Activated T-cell treated with anti-CD3 and anti-CD28 coated beads, Interleukin-2, amount 50 U/mL, for 24 hours (primary cell): Measurements from ENCODE around the gene NECTIN2.
"Not testable (repeated sequence)": the region's sequence is repeated elsewhere in the genome, so short reads cannot be mapped to it uniquely, and the experiment has no call there.

Experiments used
- DNase-seq: peaks from one replicate; pipeline ENCODE4 v3.0.0-alpha.2; 2020
- H3K27ac Mint-ChIP-seq: 2 replicates; pipeline ENCODE4 v1.8.0; 2020; ENCODE audit warnings: mild to moderate bottlenecking, mixed read lengths
- H3K27me3 Mint-ChIP-seq: 2 replicates; pipeline ENCODE4 v1.8.0; 2020; ENCODE audit warnings: mixed read lengths
- H3K36me3 Mint-ChIP-seq: 2 replicates; pipeline ENCODE4 v1.8.0; 2020; ENCODE audit warnings: low read depth, mixed read lengths
- H3K4me1 Mint-ChIP-seq: 2 replicates; pipeline ENCODE4 v1.8.0; 2020; ENCODE audit warnings: low read depth, mixed read lengths
- H3K4me3 Mint-ChIP-seq: 2 replicates; pipeline ENCODE4 v1.8.0; 2020; ENCODE audit warnings: mild to moderate bottlenecking, moderate library complexity, mixed read lengths
- H3K9me3 Mint-ChIP-seq: 2 replicates; pipeline ENCODE4 v1.8.0; 2020; ENCODE audit warnings: mixed read lengths

NECTIN2 gene

GRCh38 chr19:44857837-44858236 lies 11.7 kb downstream of the NECTIN2 start:
- H3K4me1 Mint-ChIP-seq, result no peaks in the 10 kb centered on the region
- no peaks in the 10 kb centered on the region for H3K36me3 Mint-ChIP-seq
- no peak overlapping the region for H3K4me3 Mint-ChIP-seq
- H3K9me3 Mint-ChIP-seq, result no peaks in the 10 kb centered on the region
- H3K27ac Mint-ChIP-seq, result no peak overlapping the region
- H3K27me3 Mint-ChIP-seq, result peaks cover 5% of the 10 kb centered on the region
- DNase-seq, result no peak

DNA sequence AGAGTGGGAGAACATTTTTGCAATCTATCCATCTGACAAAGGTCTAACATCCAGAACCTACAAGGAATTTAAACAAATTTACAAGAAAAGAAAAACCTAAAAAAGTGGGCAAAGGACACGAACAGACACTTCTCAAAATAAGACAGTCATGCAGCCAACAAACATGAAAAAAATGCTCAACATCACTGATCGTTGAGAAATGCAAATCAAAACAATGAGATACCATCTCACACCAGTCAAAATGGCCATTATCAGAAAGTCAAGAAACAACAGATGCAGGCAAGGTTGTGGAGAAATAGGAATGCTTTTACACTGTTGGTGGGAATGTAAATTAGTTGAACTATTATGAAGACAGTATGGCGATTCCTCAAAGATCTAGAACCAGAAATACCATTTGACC lies 15.5 kb downstream of the NECTIN2 start:
- H3K27ac Mint-ChIP-seq, H3K4me3 Mint-ChIP-seq, DNase-seq, H3K36me3 Mint-ChIP-seq, H3K4me1 Mint-ChIP-seq, H3K27me3 Mint-ChIP-seq, H3K9me3 Mint-ChIP-seq: not testable (repeated sequence)

- H3K27me3 Mint-ChIP-seq, result peaks cover 5% of the 10 kb centered on the region
- H3K36me3 Mint-ChIP-seq, result no peaks in the 10 kb centered on the region
- DNase-seq, result no peak
- no peaks in the 10 kb centered on the region for H3K4me1 Mint-ChIP-seq
- no peak overlapping the region for H3K27ac Mint-ChIP-seq
- H3K4me3 Mint-ChIP-seq, result no peak overlapping the region
- H3K9me3 Mint-ChIP-seq, result no peaks in the 10 kb centered on the region
Observed at GRCh38 chr19:44863990-44864389, 17.9 kb downstream of the NECTIN2 start.

DNA sequence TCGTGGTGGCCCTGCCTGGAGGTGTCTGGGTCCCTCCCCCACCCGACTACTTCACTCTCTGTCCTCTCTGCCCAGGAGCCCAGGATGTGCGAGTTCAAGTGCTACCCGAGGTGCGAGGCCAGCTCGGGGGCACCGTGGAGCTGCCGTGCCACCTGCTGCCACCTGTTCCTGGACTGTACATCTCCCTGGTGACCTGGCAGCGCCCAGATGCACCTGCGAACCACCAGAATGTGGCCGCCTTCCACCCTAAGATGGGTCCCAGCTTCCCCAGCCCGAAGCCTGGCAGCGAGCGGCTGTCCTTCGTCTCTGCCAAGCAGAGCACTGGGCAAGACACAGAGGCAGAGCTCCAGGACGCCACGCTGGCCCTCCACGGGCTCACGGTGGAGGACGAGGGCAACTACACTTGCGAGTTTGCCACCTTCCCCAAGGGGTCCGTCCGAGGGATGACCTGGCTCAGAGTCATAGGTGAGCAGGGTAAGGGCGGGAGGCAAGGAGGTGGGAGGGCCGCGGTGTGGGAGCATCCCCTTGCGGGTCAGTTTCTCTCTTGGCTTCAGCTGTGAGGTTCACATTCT lies 19.2 kb downstream of the NECTIN2 start:
- H3K27ac Mint-ChIP-seq, result no peak overlapping the region
- H3K4me3 Mint-ChIP-seq, result no peak overlapping the region
- peaks cover 5% of the 10 kb centered on the region for H3K27me3 Mint-ChIP-seq
- DNase-seq, result no peak
- no peaks in the 10 kb centered on the region for H3K4me1 Mint-ChIP-seq
- no peaks in the 10 kb centered on the region for H3K9me3 Mint-ChIP-seq
- H3K36me3 Mint-ChIP-seq, result no peaks in the 10 kb centered on the region

- no peak for DNase-seq
- H3K4me1 Mint-ChIP-seq, result no peaks in the 10 kb centered on the region
- no peaks in the 10 kb centered on the region for H3K9me3 Mint-ChIP-seq
- H3K27ac Mint-ChIP-seq, result no peak overlapping the region
- no peak overlapping the region for H3K4me3 Mint-ChIP-seq
- H3K27me3 Mint-ChIP-seq, result peaks cover 3% of the 10 kb centered on the region
- no peaks in the 10 kb centered on the region for H3K36me3 Mint-ChIP-seq
Observed at GRCh38 chr19:44866664-44867063, 20.6 kb downstream of the NECTIN2 start.

- no peaks in the 10 kb centered on the region for H3K4me1 Mint-ChIP-seq
- no peaks in the 10 kb centered on the region for H3K36me3 Mint-ChIP-seq
- H3K4me3 Mint-ChIP-seq, result no peak overlapping the region
- H3K9me3 Mint-ChIP-seq, result no peaks in the 10 kb centered on the region
- DNase-seq, result no peak
- H3K27me3 Mint-ChIP-seq, result no peaks in the 10 kb centered on the region
- no peak overlapping the region for H3K27ac Mint-ChIP-seq
Observed at GRCh38 chr19:44867578-44867977, 21.5 kb downstream of the NECTIN2 start.

DNA sequence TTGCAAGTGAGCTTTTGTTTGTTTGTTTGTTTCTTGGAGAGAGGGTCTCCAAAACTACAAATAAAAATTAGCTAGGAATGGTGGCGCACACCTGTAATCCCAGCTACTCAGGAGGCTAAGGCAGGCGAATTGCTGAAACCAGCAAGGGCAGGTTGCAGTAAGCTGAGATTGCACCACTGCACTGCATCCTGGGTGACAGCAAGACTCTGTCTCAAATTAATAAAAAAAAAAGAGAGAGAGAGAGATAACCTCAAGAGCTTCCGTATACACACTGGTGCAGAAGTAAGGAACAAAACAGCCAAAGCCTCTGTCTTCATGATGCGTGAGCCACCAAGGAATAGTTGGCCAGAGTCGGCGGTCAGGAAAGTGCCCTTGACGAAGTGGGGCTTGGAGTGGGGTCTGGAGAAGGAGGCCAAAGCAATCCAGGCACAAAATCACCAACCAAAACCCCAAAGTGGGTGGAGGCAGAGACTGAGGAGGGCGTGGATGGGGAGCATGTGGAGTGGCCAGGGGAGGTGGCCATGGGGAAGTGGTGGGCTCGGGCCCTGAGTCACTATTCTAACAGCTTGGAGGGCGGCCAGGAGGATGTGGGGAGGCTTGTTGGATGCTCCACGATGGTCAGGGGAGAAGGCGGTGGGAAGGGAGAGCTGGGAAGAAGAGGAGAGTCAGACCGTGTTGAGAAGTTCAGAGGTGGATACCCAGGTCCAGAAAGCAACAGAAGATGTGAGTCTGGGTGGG lies 23.8 kb downstream of the NECTIN2 start:
- H3K27ac Mint-ChIP-seq, result no peak overlapping the region
- H3K4me3 Mint-ChIP-seq, result no peak overlapping the region
- H3K4me1 Mint-ChIP-seq, result no peaks in the 10 kb centered on the region
- no peaks in the 10 kb centered on the region for H3K36me3 Mint-ChIP-seq
- H3K27me3 Mint-ChIP-seq, result no peaks in the 10 kb centered on the region
- no peaks in the 10 kb centered on the region for H3K9me3 Mint-ChIP-seq
- no peak for DNase-seq

- Mint-ChIP-seq H3K4me3 (no peak overlapping the region), H3K36me3 (no peaks in the 10 kb centered on the region), H3K27me3 (no peaks in the 10 kb centered on the region), H3K9me3 (no peaks in the 10 kb centered on the region), H3K27ac (no peak overlapping the region), H3K4me1 (peaks cover 1% of the 10 kb centered on the region)
- DNase-seq, result no peak
Observed at GRCh38 chr19:44871809-44872208, 25.7 kb downstream of the NECTIN2 start.

GRCh38 chr19:44872661-44873060 lies 26.6 kb downstream of the NECTIN2 start:
- no peak overlapping the region for H3K27ac Mint-ChIP-seq
- H3K4me1 Mint-ChIP-seq, result peaks cover 9% of the 10 kb centered on the region
- H3K27me3 Mint-ChIP-seq, result no peaks in the 10 kb centered on the region
- H3K9me3 Mint-ChIP-seq, result no peaks in the 10 kb centered on the region
- DNase-seq, result no peak
- H3K36me3 Mint-ChIP-seq, result no peaks in the 10 kb centered on the region
- H3K4me3 Mint-ChIP-seq, result no peak overlapping the region

DNA sequence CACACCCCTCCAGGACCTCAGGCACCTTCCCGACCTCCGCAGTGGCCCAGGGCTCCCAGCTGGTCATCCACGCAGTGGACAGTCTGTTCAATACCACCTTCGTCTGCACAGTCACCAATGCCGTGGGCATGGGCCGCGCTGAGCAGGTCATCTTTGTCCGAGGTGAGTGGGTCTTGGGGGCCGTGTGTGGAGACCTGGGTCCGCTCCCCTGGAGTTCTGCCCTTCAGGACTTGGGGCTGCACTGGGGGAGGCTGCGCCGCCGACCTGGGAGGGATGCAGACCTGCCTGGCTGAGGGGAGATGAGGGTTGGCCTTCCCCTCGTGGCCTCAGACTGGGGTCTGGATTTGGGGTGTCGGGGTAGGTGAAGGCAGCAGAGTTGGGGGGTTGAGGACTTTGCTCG lies 28.2 kb downstream of the NECTIN2 start:
- H3K4me3 Mint-ChIP-seq, result no peak overlapping the region
- H3K27me3 Mint-ChIP-seq, result peaks cover 6% of the 10 kb centered on the region
- H3K9me3 Mint-ChIP-seq, result no peaks in the 10 kb centered on the region
- peaks cover 9% of the 10 kb centered on the region for H3K4me1 Mint-ChIP-seq
- H3K27ac Mint-ChIP-seq, result no peak overlapping the region
- no peaks in the 10 kb centered on the region for H3K36me3 Mint-ChIP-seq
- no peak for DNase-seq

- H3K9me3 Mint-ChIP-seq, result no peaks in the 10 kb centered on the region
- peaks cover 6% of the 10 kb centered on the region for H3K27me3 Mint-ChIP-seq
- H3K4me1 Mint-ChIP-seq, result peaks cover 9% of the 10 kb centered on the region
- no peaks in the 10 kb centered on the region for H3K36me3 Mint-ChIP-seq
- DNase-seq, result no peak
- H3K27ac Mint-ChIP-seq, result no peak overlapping the region
- H3K4me3 Mint-ChIP-seq, result no peak overlapping the region
Observed at GRCh38 chr19:44875666-44876451, 29.8 kb downstream of the NECTIN2 start.

GRCh38 chr19:44876930-44877535 lies 30.9 kb downstream of the NECTIN2 start:
- no peak overlapping the region for H3K4me3 Mint-ChIP-seq
- H3K36me3 Mint-ChIP-seq, result no peaks in the 10 kb centered on the region
- H3K27ac Mint-ChIP-seq, result no peak overlapping the region
- peaks cover 6% of the 10 kb centered on the region for H3K27me3 Mint-ChIP-seq
- no peaks in the 10 kb centered on the region for H3K9me3 Mint-ChIP-seq
- peaks cover 9% of the 10 kb centered on the region for H3K4me1 Mint-ChIP-seq
- DNase-seq, result no peak

DNA sequence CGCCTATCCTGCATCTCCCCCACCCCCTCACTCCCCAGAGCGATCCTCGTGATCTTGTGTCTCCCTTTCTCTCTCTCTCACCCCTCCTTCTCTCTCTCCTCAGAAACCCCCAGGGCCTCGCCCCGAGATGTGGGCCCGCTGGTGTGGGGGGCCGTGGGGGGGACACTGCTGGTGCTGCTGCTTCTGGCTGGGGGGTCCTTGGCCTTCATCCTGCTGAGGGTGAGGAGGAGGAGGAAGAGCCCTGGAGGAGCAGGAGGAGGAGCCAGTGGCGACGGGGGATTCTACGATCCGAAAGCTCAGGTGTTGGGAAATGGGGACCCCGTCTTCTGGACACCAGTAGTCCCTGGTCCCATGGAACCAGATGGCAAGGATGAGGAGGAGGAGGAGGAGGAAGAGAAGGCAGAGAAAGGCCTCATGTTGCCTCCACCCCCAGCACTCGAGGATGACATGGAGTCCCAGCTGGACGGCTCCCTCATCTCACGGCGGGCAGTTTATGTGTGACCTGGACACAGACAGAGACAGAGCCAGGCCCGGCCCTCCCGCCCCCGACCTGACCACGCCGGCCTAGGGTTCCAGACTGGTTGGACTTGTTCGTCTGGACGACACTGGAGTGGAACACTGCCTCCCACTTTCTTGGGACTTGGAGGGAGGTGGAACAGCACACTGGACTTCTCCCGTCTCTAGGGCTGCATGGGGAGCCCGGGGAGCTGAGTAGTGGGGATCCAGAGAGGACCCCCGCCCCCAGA lies 32.2 kb downstream of the NECTIN2 start:
- H3K9me3 Mint-ChIP-seq, result no peaks in the 10 kb centered on the region
- peaks cover 6% of the 10 kb centered on the region for H3K27me3 Mint-ChIP-seq
- H3K36me3 Mint-ChIP-seq, result no peaks in the 10 kb centered on the region
- H3K4me3 Mint-ChIP-seq, result no peak overlapping the region
- DNase-seq, result no peak
- no peak overlapping the region for H3K27ac Mint-ChIP-seq
- peaks cover 9% of the 10 kb centered on the region for H3K4me1 Mint-ChIP-seq

DNA sequence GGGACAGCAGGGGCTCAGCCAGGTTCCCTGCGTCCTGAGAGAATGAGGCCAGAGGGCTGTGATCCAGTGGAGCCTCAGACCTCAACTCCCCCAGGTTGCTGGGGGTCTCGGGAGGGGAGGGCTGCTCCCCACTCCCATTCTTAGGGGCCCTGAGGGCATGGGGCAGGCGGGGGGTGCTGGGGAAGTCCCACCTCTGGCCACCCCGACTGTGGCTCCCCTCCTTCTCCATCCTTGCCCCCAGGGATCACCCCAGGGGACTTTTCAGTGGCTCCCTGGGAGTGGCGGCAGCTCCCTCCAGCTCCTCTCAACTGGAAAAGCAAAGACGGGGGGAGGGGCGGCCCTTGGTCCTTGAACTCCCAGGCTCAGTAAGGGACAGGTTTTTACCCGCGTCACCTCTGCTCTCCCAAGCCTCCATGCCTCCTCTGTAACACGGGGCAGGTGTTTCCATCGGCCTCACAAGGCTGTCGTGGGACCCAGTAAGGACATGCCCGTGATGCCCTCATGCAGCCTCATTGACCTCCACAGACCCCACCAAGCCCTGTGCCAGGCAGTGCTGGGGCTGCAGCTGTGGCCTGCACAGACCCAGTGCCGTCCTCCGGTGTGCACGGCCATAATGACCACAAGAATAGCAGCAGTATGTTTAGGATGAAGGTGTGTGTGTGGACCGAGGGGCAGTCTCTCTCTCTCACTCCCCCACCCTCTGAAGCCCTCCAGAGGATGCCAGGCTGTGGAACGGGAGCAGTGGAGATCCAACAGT lies 33.4 kb downstream of the NECTIN2 start:
- no peaks in the 10 kb centered on the region for H3K36me3 Mint-ChIP-seq
- no peaks in the 10 kb centered on the region for H3K9me3 Mint-ChIP-seq
- H3K27ac Mint-ChIP-seq, result no peak overlapping the region
- H3K4me3 Mint-ChIP-seq, result no peak overlapping the region
- H3K27me3 Mint-ChIP-seq, result peaks cover 6% of the 10 kb centered on the region
- peaks cover 9% of the 10 kb centered on the region for H3K4me1 Mint-ChIP-seq
- DNase-seq, result no peak
